K562 (cell line): Measurements from ENCODE around the gene JMJD1C. TPM values are rescaled to one million over a fixed set of nuclear protein-coding genes. Genes with fewer than 3 reads are reported as not detected.

Source experiments
- ARID3A ChIP-seq: IDR thresholded peaks from 2 replicates; pipeline ENCODE4 v1.6.1; 2012; ENCODE audit warnings: low read depth, low read length, improper control_type of control experiment, borderline replicate concordance
- CBX8 ChIP-seq: fragments of 200-600 bp; sonication (generic); IDR thresholded peaks from 2 replicates; pipeline ENCODE4 v1.6.1; 2012; ENCODE audit warnings: borderline replicate concordance, mixed run types, low read depth, mild to moderate bottlenecking, moderate library complexity, mixed read lengths, low read length, control low read depth, inconsistent platforms; ENCODE audit not compliant: poor library complexity, severe bottlenecking; ENCODE audit errors: extremely low read depth
- CREB5 ChIP-seq: fragments of 250-450 bp; sonication (Bioruptor Pico); IDR thresholded peaks from 2 replicates; pipeline ENCODE4 v1.5.0; 2020; ENCODE audit warnings: mild to moderate bottlenecking
- CXXC5 ChIP-seq: fragments of 250-450 bp; sonication (Bioruptor Pico); IDR thresholded peaks from 2 replicates; pipeline ENCODE4 v1.8.0; 2022; ENCODE audit warnings: inconsistent platforms, mild to moderate bottlenecking, moderate library complexity
- HMBOX1 ChIP-seq: sonication (generic); IDR thresholded peaks from 2 replicates; pipeline ENCODE4 v1.6.1; 2016
- KDM5B ChIP-seq: fragments of 200-600 bp; sonication (generic); IDR thresholded peaks from 2 replicates; pipeline ENCODE4 v1.6.1; 2012; ENCODE audit warnings: low read depth, mild to moderate bottlenecking, moderate library complexity, low read length, control low read depth, inconsistent platforms; ENCODE audit not compliant: insufficient replicate concordance
- LEF1 ChIP-seq: fragments of 450-650 bp; IDR thresholded peaks from 2 replicates; pipeline ENCODE4 v1.6.1; 2016; ENCODE audit warnings: mild to moderate bottlenecking
- PRPF4 ChIP-seq: fragments of 200-400 bp; formaldehyde crosslinking; IDR thresholded peaks from one replicate; pipeline ENCODE4 v1.6.1; 2017; ENCODE audit warnings: low read length, low read depth, mild to moderate bottlenecking; ENCODE audit not compliant: insufficient read depth, poor library complexity, severe bottlenecking
- SMAD4 ChIP-seq: fragments of 250-450 bp; sonication (Bioruptor Pico); conservative IDR thresholded peaks from 2 replicates; pipeline ENCODE4 v1.8.0; 2021; ENCODE audit warnings: inconsistent platforms, mild to moderate bottlenecking, moderate library complexity
- TBL1XR1 ChIP-seq, 2 experiments: IDR thresholded peaks; 2 replicates each; pipeline ENCODE4 v1.6.1; 2012; ENCODE audit warnings: improper control_type of control experiment in 2 of 2, low read length in 2 of 2, mild to moderate bottlenecking in 1 of 2
- TCF3 ChIP-seq: sonication (generic); formaldehyde crosslinking; IDR thresholded peaks from 2 replicates; pipeline ENCODE4 v1.4.0; 2020; ENCODE audit warnings: mild to moderate bottlenecking, missing genetic modification reagents
- UBTF ChIP-seq, 2 experiments: IDR thresholded peaks; 2 replicates each; pipeline ENCODE4 v1.6.1; 2012; ENCODE audit warnings: improper control_type of control experiment in 2 of 2, low read depth in 2 of 2, low read length in 2 of 2, borderline replicate concordance in 1 of 2
- YY1 ChIP-seq, 3 experiments: IDR thresholded peaks; 2 replicates each; pipeline ENCODE4 v1.6.1; 2011; ENCODE audit warnings: low read length in 2 of 3, mild to moderate bottlenecking in 2 of 3, moderate library complexity in 2 of 3, borderline replicate concordance in 1 of 3, control low read depth in 1 of 3, low read depth in 1 of 3; ENCODE audit not compliant: insufficient read depth in 3 of 3, insufficient replicate concordance in 2 of 3, control insufficient read depth in 1 of 3, insufficient read length in 1 of 3; ENCODE audit errors: extremely low read depth in 1 of 3
- ZC3H11A ChIP-seq: IDR thresholded peaks from 2 replicates; pipeline ENCODE4 v1.6.1; 2012; ENCODE audit warnings: low read depth, low read length, improper control_type of control experiment
- ZNF384 ChIP-seq: IDR thresholded peaks from 2 replicates; pipeline ENCODE4 v1.6.1; 2012; ENCODE audit warnings: low read depth, low read length, improper control_type of control experiment
- polyA plus RNA-seq, 8 experiments: library from polyadenylated mRNA; depleted of rRNA in 4 of 8; stranded (reverse) in 5 of 8; unstranded in 3 of 8; fragments of >200 nt; fragmentation: Nextera tagmentation in 2 of 8; fragmentation: Illumina TruSeq in 1 of 8; extraction: Ambion mirVana in 2 of 8; extraction: Trizol in 1 of 8; gene quantifications; 2 replicates each; pipeline versions ENCODE4 v1.2.1 to v1.2.3, GENCODE V29; 2011 to 2014; ENCODE audit warnings: inconsistent platforms in 1 of 8, missing spikeins in 1 of 8
- total RNA-seq, 7 experiments: library from RNA; depleted of rRNA in 6 of 7; stranded (reverse); fragments of >200 nt in 6 of 7; fragmentation: Illumina TruSeq in 2 of 7; extraction: Trizol in 2 of 7; gene quantifications; 2 replicates each; pipeline versions ENCODE4 v1.2.1 to v1.2.3, GENCODE V29; 2011 to 2021; ENCODE audit warnings: low replicate concordance in 1 of 7

JMJD1C gene
- total and polyA plus RNA-seq, 9 of the 15 experiments (the other 6 are each of a cell fraction or from before 2014, with no cell fraction given) = 25.3 to 68.0 (median 47.2) TPM

- TF ChIP-seq YY1 (IDR thresholded peaks at IDR 0.05; ENCODE audit: borderline replicate concordance in 1 of 3, control insufficient read depth in 1 of 3, extremely low read depth in 1 of 3, insufficient read depth in 3 of 3, insufficient read length in 1 of 3, insufficient replicate concordance in 2 of 3, low read depth in 1 of 3, low read length in 2 of 3) (peak in 1 of 3 experiments; percentile 33), CBX8 (no peak), CXXC5 (peak; percentile 15; the same call in 1 of the 2 replicates), KDM5B (no peak), PRPF4 (no peak), SMAD4 (CRISPR knock-in tag) (0 out of 2 replicates have a peak, but pooled peaks have one; percentile 33), UBTF (IDR thresholded peaks at IDR 0.05; ENCODE audit: borderline replicate concordance in 1 of 2, low read depth in 2 of 2, low read length in 2 of 2) (0 out of 4 replicates have a peak, but pooled peaks of 1 of the 2 experiments have one; percentile 42), ARID3A (0 out of 2 replicates have a peak, but pooled peaks have one; percentile 5), ZC3H11A (no peak), ZNF384 (peak; percentile 89), TCF3 (CRISPR knock-in tag) (peak; percentile 56; the same call in 1 of the 2 replicates), CREB5 (no peak), HMBOX1 (peak; percentile 53), TBL1XR1 (IDR thresholded peaks at IDR 0.05; ENCODE audit: low read length in 2 of 2) (peak in 1 of 2 experiments; percentile 9; a peak in 1 of 4 replicates), LEF1 (peak; percentile 28; the same call in 1 of the 2 replicates)
Observed at GRCh38 chr10:63323701-63324494, 141.9 kb downstream of the JMJD1C start (continued).
